ENCODE data around the gene GRB7. TPM values are rescaled to one million over a fixed set of nuclear protein-coding genes. Genes with fewer than 3 reads are reported as not detected.

GRB7 gene
- total and polyA plus RNA-seq, 2 donors (not counting 1 experiment from before 2014, with no cell fraction given), result 0.81 to 0.84 TPM

DNA sequence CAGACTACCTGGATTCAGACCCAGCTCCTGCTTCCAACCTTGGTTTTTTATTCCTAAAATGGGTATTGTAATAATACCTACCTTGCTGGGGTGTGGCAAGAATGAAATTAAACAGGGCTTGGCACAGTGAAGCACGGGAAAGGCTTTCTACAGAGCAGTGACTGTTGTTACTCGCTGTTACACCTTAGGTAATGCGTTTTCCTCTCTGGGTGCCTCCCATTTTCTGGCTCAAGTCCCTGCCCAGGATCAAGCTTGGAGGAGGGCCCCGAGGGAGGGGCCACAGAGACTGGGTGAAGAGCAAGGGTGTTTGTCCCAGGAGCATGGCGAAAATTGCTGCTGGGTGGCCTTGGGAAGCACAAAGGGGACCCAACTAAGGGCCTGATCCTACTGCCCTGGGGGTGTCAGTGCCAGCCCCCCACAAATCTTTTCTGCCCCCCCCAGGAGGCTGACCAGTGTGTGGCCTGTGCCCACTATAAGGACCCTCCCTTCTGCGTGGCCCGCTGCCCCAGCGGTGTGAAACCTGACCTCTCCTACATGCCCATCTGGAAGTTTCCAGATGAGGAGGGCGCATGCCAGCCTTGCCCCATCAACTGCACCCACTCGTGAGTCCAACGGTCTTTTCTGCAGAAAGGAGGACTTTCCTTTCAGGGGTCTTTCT lies 20.7 kb upstream of the GRB7 start:
- DNase-seq (no peak), ATAC-seq (ENCODE audit: low read depth) (no peak)
- Mint-ChIP-seq H3K9me3 (ENCODE audit: insufficient read depth) (no peaks in the 10 kb centered on the region), H3K27ac (no peak overlapping the region), H3K4me3 (no peak overlapping the region), H3K27me3 (no peaks in the 10 kb centered on the region), H3K4me1 (no peaks in the 10 kb centered on the region)
- intact Hi-C loops (cut with micrococcal nuclease), result no loop called here
- no peak overlapping the region for H3K4me3 ChIP-seq (ENCODE audit: control extremely low read depth in 1 of 5, extremely low read depth in 1 of 5, insufficient read depth in 1 of 5, low read depth in 2 of 5, low read length in 4 of 5)
- ChIA-PET POLR2A (no interaction called here), CTCF (no interaction called here)
- WGBS (ENCODE audit: insufficient coverage), result 98% methylated on average over 9 of the region's 11 CpGs
- H2AFZ ChIP-seq (ENCODE audit: insufficient read depth, low read depth, low read length, poor library complexity, severe bottlenecking), result no peak overlapping the region
- no peaks in the 10 kb centered on the region for H3K9me3 ChIP-seq (ENCODE audit: control extremely low read depth in 1 of 3, control insufficient read depth in 2 of 3, insufficient read depth in 1 of 3, low read length in 2 of 3)
- no peaks in the 10 kb centered on the region for H3K27me3 ChIP-seq (replicated peaks in 1 of 4; ENCODE audit: control extremely low read depth in 1 of 4, control insufficient read depth in 3 of 4, insufficient read depth in 4 of 4, low read length in 3 of 4)
- TF ChIP-seq CTCF (IDR thresholded peaks at IDR 0.05) (no peak), EZH2 (IDR thresholded peaks at IDR 0.05; ENCODE audit: borderline replicate concordance, insufficient read depth, low read depth, low read length, poor library complexity, severe bottlenecking) (no peak)
- H3K27ac ChIP-seq (ENCODE audit: low read length in 2 of 2), result no peak overlapping the region
- no peak overlapping the region for H3K4me2 ChIP-seq (replicated peaks; ENCODE audit: low read depth, low read length, poor library complexity, severe bottlenecking)
- no peak overlapping the region for H3K9ac ChIP-seq (ENCODE audit: low read length)
- H3K79me2 ChIP-seq (ENCODE audit: control insufficient read depth, insufficient read depth, low read length), result no peaks in the 10 kb centered on the region
- no peaks in the 10 kb centered on the region for H3K4me1 ChIP-seq (ENCODE audit: control insufficient read depth in 2 of 2, insufficient read depth in 2 of 2, low read length in 2 of 2)
- H4K20me1 ChIP-seq (ENCODE audit: control insufficient read depth, insufficient read depth, low read length, poor library complexity, severe bottlenecking), result no peaks in the 10 kb centered on the region
- no peaks in the 10 kb centered on the region for H3K36me3 ChIP-seq (replicated peaks in 1 of 2; ENCODE audit: control extremely low read depth in 1 of 2, control insufficient read depth in 1 of 2, extremely low read depth in 1 of 2, insufficient read depth in 2 of 2, low read length in 1 of 2)

DNA sequence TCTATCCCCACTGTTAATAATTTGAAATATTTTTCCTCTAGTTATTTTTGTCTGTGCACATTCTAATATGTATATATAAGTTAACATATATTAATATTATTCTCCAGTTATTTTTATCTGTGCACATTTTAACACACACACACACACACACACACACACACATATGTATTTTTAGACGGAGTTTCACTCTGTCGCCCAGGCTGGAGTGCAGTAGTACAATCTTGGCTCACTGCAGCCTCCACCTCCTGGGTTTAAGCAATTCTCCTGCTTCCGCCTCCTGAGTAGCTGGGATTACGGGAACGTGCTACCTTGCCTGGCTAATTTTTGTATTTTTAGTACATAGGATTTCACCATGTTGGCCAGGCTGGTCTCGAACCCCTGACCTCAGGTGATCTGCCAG lies 20.1 kb upstream of the GRB7 start:
- Mint-ChIP-seq H3K4me1 (no peaks in the 10 kb centered on the region), H3K27me3 (no peaks in the 10 kb centered on the region), H3K4me3 (no peak overlapping the region), H3K27ac (no peak overlapping the region), H3K9me3 (ENCODE audit: insufficient read depth) (no peaks in the 10 kb centered on the region)
- H3K4me1 ChIP-seq (ENCODE audit: control insufficient read depth in 2 of 2, insufficient read depth in 2 of 2, low read length in 2 of 2), result no peaks in the 10 kb centered on the region
- no peak overlapping the region for H3K4me2 ChIP-seq (replicated peaks; ENCODE audit: low read depth, low read length, poor library complexity, severe bottlenecking)
- H3K27me3 ChIP-seq (replicated peaks in 1 of 4; ENCODE audit: control extremely low read depth in 1 of 4, control insufficient read depth in 3 of 4, insufficient read depth in 4 of 4, low read length in 3 of 4), result no peaks in the 10 kb centered on the region
- H3K79me2 ChIP-seq (ENCODE audit: control insufficient read depth, insufficient read depth, low read length), result no peaks in the 10 kb centered on the region
- no peak for ATAC-seq (ENCODE audit: low read depth)
- POLR2A ChIA-PET, result no interaction called here
- H3K36me3 ChIP-seq (replicated peaks in 1 of 2; ENCODE audit: control extremely low read depth in 1 of 2, control insufficient read depth in 1 of 2, extremely low read depth in 1 of 2, insufficient read depth in 2 of 2, low read length in 1 of 2), result no peaks in the 10 kb centered on the region
- H3K27ac ChIP-seq (ENCODE audit: low read length in 2 of 2), result no peak overlapping the region
- 86% methylated on average over 5 of the region's 6 CpGs for WGBS (ENCODE audit: insufficient coverage)
- TF ChIP-seq CTCF (IDR thresholded peaks at IDR 0.05) (no peak), EZH2 (IDR thresholded peaks at IDR 0.05; ENCODE audit: borderline replicate concordance, insufficient read depth, low read depth, low read length, poor library complexity, severe bottlenecking) (no peak)
- CTCF ChIA-PET, result interaction anchor here (1.2 kb wide), 1 partner anchor 129 kb away, joined by 3 read pairs; no protein-coding TSS in a partner anchor
- DNase-seq, result no peak
- no peak overlapping the region for H2AFZ ChIP-seq (ENCODE audit: insufficient read depth, low read depth, low read length, poor library complexity, severe bottlenecking)
- intact Hi-C loops (cut with micrococcal nuclease), result no loop called here
- H4K20me1 ChIP-seq (ENCODE audit: control insufficient read depth, insufficient read depth, low read length, poor library complexity, severe bottlenecking), result no peaks in the 10 kb centered on the region
- H3K9me3 ChIP-seq (ENCODE audit: control extremely low read depth in 1 of 3, control insufficient read depth in 2 of 3, insufficient read depth in 1 of 3, low read length in 2 of 3), result no peaks in the 10 kb centered on the region
- H3K4me3 ChIP-seq (ENCODE audit: control extremely low read depth in 1 of 5, extremely low read depth in 1 of 5, insufficient read depth in 1 of 5, low read depth in 2 of 5, low read length in 4 of 5), result no peak overlapping the region
- H3K9ac ChIP-seq (ENCODE audit: low read length), result no peak overlapping the region

Measured in B cell (primary cell).